Esophagus squamous epithelium (tissue), 4 donors: Measurements from ENCODE around the gene STRIP2.

Source experiments
- CTCF ChIP-seq, 6 experiments: fragments of 450-650 bp in 4 of 6; fragments of 200-600 bp in 2 of 6; sonication (generic) in 2 of 6; IDR thresholded peaks; one replicate each; pipeline ENCODE4 v1.5.1; 2016 to 2019; ENCODE audit warnings: antibody characterized with exemption in 6 of 6, mild to moderate bottlenecking in 4 of 6, moderate library complexity in 4 of 6
- POLR2A ChIP-seq, 4 donors: fragments of 450-650 bp; IDR thresholded peaks; one replicate each; pipeline ENCODE4 v1.6.1; 2017; ENCODE audit warnings: antibody characterized with exemption in 4 of 4, mild to moderate bottlenecking in 4 of 4, moderate library complexity in 3 of 4

- TF ChIP-seq CTCF (IDR thresholded peaks at IDR 0.05), result no peak
- no peak for TF ChIP-seq POLR2A (IDR thresholded peaks at IDR 0.05)
Measured at GRCh38 chr7:129394982-129395914, 39.0 kb upstream of the STRIP2 start.
